GM12878 (cell line): ENCODE results near the gene PDZRN4. TPM values are rescaled to one million over a fixed set of nuclear protein-coding genes. Genes with fewer than 3 reads are reported as not detected.

ENCODE experiments used
- ATAC-seq: fragments of 200-7000 bp; cut with Tn5 transposase; 3 replicates; pipeline ENCODE4 v1.9.1; 2020; ENCODE audit warnings: mild to moderate bottlenecking, moderate library complexity
- BruUV-seq: library from RNA; stranded (reverse); fragments of 400-500 nt; replicated peaks from 2 replicates; lab custom pipeline; 2021; lab: Mats Ljungman, UMichigan
- CTCF ChIA-PET: fragments of 300-600 bp; sonication (Branson Sonifier 250); formaldehyde crosslinking; extraction: SDS; loops from one replicate; lab custom pipeline; 2021; ENCODE audit warnings: inconsistent platforms; lab: Yijun Ruan, JAX
- POLR2A ChIA-PET: fragments of 350-600 bp; formaldehyde crosslinking; extraction: SDS; loops from one replicate; lab custom pipeline; 2021; ENCODE audit warnings: inconsistent platforms; lab: Charles Lee
- RAD21 ChIA-PET: fragments of 300-600 bp; sonication (Branson Sonifier 250); formaldehyde crosslinking; loops from one replicate; lab custom pipeline; 2023; ENCODE audit warnings: antibody characterized with exemption; ENCODE audit not compliant: unreplicated experiment; lab: Charles Lee
- SMC1A ChIA-PET: fragments of 300-600 bp; sonication (Branson Sonifier 250); formaldehyde crosslinking; loops from one replicate; lab custom pipeline; 2023; ENCODE audit not compliant: unreplicated experiment, uncharacterized antibody; lab: Charles Lee
- DNase-seq: peaks from one replicate; pipeline ENCODE4 v3.0.0-alpha.2; 2011; ENCODE audit warnings: low read depth, low spot score
- FAIRE-seq: peaks from 3 replicates; lab custom pipeline; 2011; peaks lifted over from hg19 to GRCh38; lab: Jason Lieb, UNC
- H2AFZ ChIP-seq: 2 replicates; pipeline ENCODE4 v1.6.0; 2011; ENCODE audit warnings: low read depth, low read length, control low read depth; ENCODE audit not compliant: control insufficient read depth
- H3K27ac ChIP-seq: 2 replicates; pipeline ENCODE4 v1.5.1; 2011; ENCODE audit warnings: control low read depth; ENCODE audit not compliant: control insufficient read depth, insufficient read depth
- H3K27me3 ChIP-seq, 2 experiments: replicated peaks in 1 of 2; 2 replicates each; pipeline versions ENCODE4 v1.6.0 to v1.6.1; 2011; ENCODE audit warnings: low read length in 1 of 2; ENCODE audit not compliant: control insufficient read depth in 2 of 2, insufficient read depth in 2 of 2
- H3K36me3 ChIP-seq, 2 experiments: 2 replicates each; pipeline ENCODE4 v1.5.1; 2011; ENCODE audit warnings: low read length in 1 of 2; ENCODE audit not compliant: control insufficient read depth in 2 of 2, insufficient read depth in 2 of 2
- H3K4me1 ChIP-seq: 2 replicates; pipeline ENCODE4 v1.6.1; 2011; ENCODE audit warnings: mild to moderate bottlenecking, low read length, moderate library complexity, mixed read lengths; ENCODE audit not compliant: control insufficient read depth, insufficient read depth
- H3K4me2 ChIP-seq: 2 replicates; pipeline ENCODE4 v1.6.0; 2011; ENCODE audit warnings: control low read depth; ENCODE audit not compliant: control insufficient read depth, insufficient read depth
- H3K4me3 ChIP-seq: fragments of 200-600 bp; sonication (generic); 2 replicates; pipeline ENCODE4 v1.5.1; 2016
- H3K79me2 ChIP-seq: 2 replicates; pipeline ENCODE4 v1.6.0; 2011; ENCODE audit warnings: low read length; ENCODE audit not compliant: control insufficient read depth, insufficient read depth
- H3K9ac ChIP-seq: 2 replicates; pipeline ENCODE4 v1.8.0; 2011; ENCODE audit warnings: low read length, control low read depth, mixed read lengths; ENCODE audit not compliant: control insufficient read depth, insufficient read depth
- H3K9me3 ChIP-seq: replicated peaks from 3 replicates; pipeline ENCODE4 v1.5.1; 2011; ENCODE audit warnings: mild to moderate bottlenecking, low read length; ENCODE audit not compliant: control insufficient read depth, insufficient read depth
- H4K20me1 ChIP-seq: 2 replicates; pipeline ENCODE4 v1.6.0; 2011; ENCODE audit not compliant: control insufficient read depth, insufficient read depth
- BHLHE40 ChIP-seq, 2 experiments: fragments of 450-650 bp in 1 of 2; IDR thresholded peaks; 2 replicates each; pipeline ENCODE4 v1.6.1; 2011 to 2017; ENCODE audit warnings: low read depth in 2 of 2, borderline replicate concordance in 1 of 2, improper control_type of control experiment in 1 of 2, low read length in 1 of 2, mild to moderate bottlenecking in 1 of 2
- GATAD2B ChIP-seq: fragments of 450-650 bp; conservative IDR thresholded peaks from 2 replicates; pipeline ENCODE4 v1.6.1; 2017; ENCODE audit warnings: low read depth, mild to moderate bottlenecking, moderate library complexity
- HDAC2 ChIP-seq: fragments of 200-600 bp; sonication (generic); IDR thresholded peaks from 2 replicates; pipeline ENCODE4 v1.6.1; 2017
- IRF4 ChIP-seq: IDR thresholded peaks from 2 replicates; pipeline ENCODE4 v1.6.1; 2011; ENCODE audit warnings: low read depth, low read length
- NFYB ChIP-seq: IDR thresholded peaks from 2 replicates; pipeline ENCODE4 v1.6.1; 2011; ENCODE audit warnings: low read depth, mild to moderate bottlenecking, low read length, improper control_type of control experiment, moderate library complexity; ENCODE audit not compliant: insufficient read depth
- NR2C1 ChIP-seq: fragments of 450-650 bp; IDR thresholded peaks from 2 replicates; pipeline ENCODE4 v1.6.1; 2017; ENCODE audit warnings: antibody characterized with exemption, mild to moderate bottlenecking, moderate library complexity
- PAX8 ChIP-seq: fragments of 450-650 bp; IDR thresholded peaks from 2 replicates; pipeline ENCODE4 v1.6.1; 2017; ENCODE audit warnings: mild to moderate bottlenecking, moderate library complexity
- RELA ChIP-seq: fragments of 450-650 bp; IDR thresholded peaks from 2 replicates; pipeline ENCODE4 v1.8.0; 2014; ENCODE audit warnings: borderline replicate concordance; ENCODE audit not compliant: partially characterized antibody
- REST ChIP-seq: IDR thresholded peaks from 2 replicates; pipeline ENCODE4 v1.6.1; 2012; ENCODE audit warnings: mild to moderate bottlenecking, low read depth, low read length
- RUNX3 ChIP-seq: IDR thresholded peaks from 2 replicates; pipeline ENCODE4 v1.6.1; 2012; ENCODE audit warnings: low read length, inconsistent platforms
- SMC3 ChIP-seq: IDR thresholded peaks from 2 replicates; pipeline ENCODE4 v1.6.1; 2011; ENCODE audit warnings: low read length, improper control_type of control experiment, borderline replicate concordance
- SREBF1 ChIP-seq: IDR thresholded peaks from 2 replicates; pipeline ENCODE4 v1.6.1; 2012; ENCODE audit warnings: mild to moderate bottlenecking, low read length
- TAF1 ChIP-seq: IDR thresholded peaks from 2 replicates; pipeline ENCODE4 v1.6.1; 2011; ENCODE audit warnings: mild to moderate bottlenecking, low read depth, low read length, borderline replicate concordance
- TBL1XR1 ChIP-seq: IDR thresholded peaks from 2 replicates; pipeline ENCODE4 v1.6.1; 2012; ENCODE audit warnings: low read depth, low read length, improper control_type of control experiment
- ZNF274 ChIP-seq: IDR thresholded peaks from one replicate; pipeline ENCODE4 v1.8.0; 2011; ENCODE audit not compliant: insufficient read length, insufficient read depth
- in situ Hi-C: fragments of 300-500 bp; cut with MboI; formaldehyde crosslinking; loops from 9 replicates; pipeline ENCODE4 v1.14.3; 2018; ENCODE audit warnings: mixed read lengths
- intact Hi-C: fragments of 100-400 bp; cut with micrococcal nuclease; formaldehyde crosslinking; loops from one replicate; pipeline ENCODE4 v1.14.2; 2022; ENCODE audit not compliant: unreplicated experiment
- polyA plus RNA-seq, 11 experiments: library from polyadenylated mRNA; depleted of rRNA in 4 of 11; unstranded in 6 of 11; stranded (reverse) in 5 of 11; fragments of >200 nt; fragmentation: Nextera tagmentation in 4 of 11; fragmentation: Illumina TruSeq in 1 of 11; extraction: Ambion mirVana in 4 of 11; extraction: Trizol in 1 of 11; gene quantifications; 1 replicate in 1 of 11; 2 replicates in 10 of 11; pipeline versions ENCODE4 v1.2.1 to v1.2.3, GENCODE V29; 2011 to 2016; ENCODE audit warnings: inconsistent platforms in 2 of 11, missing spikeins in 2 of 11, low read depth in 1 of 11
- total RNA-seq, 4 experiments: library from RNA; depleted of rRNA in 3 of 4; stranded (reverse); fragments of >200 nt in 3 of 4; fragmentation: Illumina TruSeq in 1 of 4; extraction: Trizol in 1 of 4; gene quantifications; 2 replicates each; pipeline versions ENCODE4 v1.2.1 to v1.2.3, GENCODE V29; 2013 to 2021

The PDZRN4 gene
- total and polyA plus RNA-seq, 10 of the 15 experiments (the other 5 are each of a cell fraction or from before 2014, with no cell fraction given) = 0.03 TPM; not detected in 9

- no peaks in the 10 kb centered on the region for H3K36me3 ChIP-seq
- ChIA-PET CTCF (no interaction called here), POLR2A (no interaction called here), RAD21 (no interaction called here), SMC1A (no interaction called here)
- H3K9ac ChIP-seq = no peak overlapping the region
- FAIRE-seq = no peak
- no peak for DNase-seq
- ATAC-seq = no peak
- no peaks in the 10 kb centered on the region for H3K27me3 ChIP-seq
- no peak overlapping the region for H3K27ac ChIP-seq
- BruUV-seq = no TSS peak
- TF ChIP-seq REST = no peak
- no peak for TF ChIP-seq GATAD2B
- TF ChIP-seq PAX8 = no peak
- TF ChIP-seq NFYB = no peak
- no peak for TF ChIP-seq TBL1XR1
- no peak for TF ChIP-seq SMC3
- TF ChIP-seq NR2C1 = no peak
- TF ChIP-seq RUNX3 = no peak
- no peak for TF ChIP-seq SREBF1
- no peak for TF ChIP-seq ZNF274
- no peak for TF ChIP-seq IRF4
- TF ChIP-seq TAF1 = no peak
- no peak for TF ChIP-seq RELA
- no peak for TF ChIP-seq BHLHE40 (IDR thresholded peaks at IDR 0.05; ENCODE audit: borderline replicate concordance in 1 of 2, low read depth in 2 of 2, low read length in 1 of 2)
- no peak for TF ChIP-seq HDAC2
- H4K20me1 ChIP-seq = no peaks in the 10 kb centered on the region
- H3K9me3 ChIP-seq = no peaks in the 10 kb centered on the region
- H3K4me2 ChIP-seq = no peak overlapping the region
- H3K4me3 ChIP-seq = no peak overlapping the region
- in situ Hi-C loops = no loop called here
- H3K4me1 ChIP-seq = no peaks in the 10 kb centered on the region
- H3K79me2 ChIP-seq = no peaks in the 10 kb centered on the region
- intact Hi-C loops = no loop called here
- no peak overlapping the region for H2AFZ ChIP-seq
These were observed 389.9 kb downstream of the PDZRN4 start for GRCh38 chr12:41577995-41578394.
